Measurements from ENCODE around the gene SH3BP2.

- TF ChIP-seq CTCF (conservative IDR thresholded peaks at IDR 0.05), result no peak
- TF ChIP-seq EZH2 (IDR thresholded peaks at IDR 0.05; ENCODE audit: low read depth), result no peak
Measured at GRCh38 chr4:2811830-2812611, 19.1 kb downstream of the SH3BP2 start.

Measured in PC-9 (cell line).